Measurements from ENCODE around the gene TMEM107. TPM values are rescaled to one million over a fixed set of nuclear protein-coding genes. Genes with fewer than 3 reads are reported as not detected.

The TMEM107 gene
- total RNA-seq, 1 experiment from 2014 or later, result 17.2 TPM

GRCh38 chr17:8160741-8161221, 15.4 kb downstream of the TMEM107 start:
- ChIA-PET POLR2A (interaction anchor here (0.7 kb wide), 1 partner anchor 100 kb away, joined by 6 read pairs; no protein-coding TSS in a partner anchor), CTCF (interaction anchor here (0.6 to 1.4 kb wide), 3 partner anchors 10 to 81 kb away, joined by 3 to 5 read pairs (median 3); no protein-coding TSS in a partner anchor)
- H3K27ac Mint-ChIP-seq, result peak overlapping the region; percentile 57

GRCh38 chr17:8160224-8160577, 16.0 kb downstream of the TMEM107 start:
- H3K27ac Mint-ChIP-seq, result peak overlapping the region; percentile 94
- H3K4me3 Mint-ChIP-seq, result no peak overlapping the region
- ChIA-PET POLR2A (interaction anchor here (0.7 kb wide), 1 partner anchor 100 kb away, joined by 6 read pairs; no protein-coding TSS in a partner anchor), CTCF (interaction anchor here (0.6 to 1.4 kb wide), 3 partner anchors 10 to 81 kb away, joined by 3 to 5 read pairs (median 3); no protein-coding TSS in a partner anchor)
- peaks cover 3% of the 10 kb centered on the region; the same call in 1 of the 2 replicates for H3K27me3 Mint-ChIP-seq (ENCODE audit: low read depth)
- H3K4me1 Mint-ChIP-seq, result peaks cover 42% of the 10 kb centered on the region
- peaks cover 8% of the 10 kb centered on the region for H3K36me3 Mint-ChIP-seq
- DNase-seq (ENCODE audit: low spot score) (no peak), ATAC-seq (no peak)
- no peaks in the 10 kb centered on the region for H3K9me3 Mint-ChIP-seq
- TF ChIP-seq ZBTB43 (CRISPR knock-in tag; IDR thresholded peaks at IDR 0.05), result no peak
- no peak for TF ChIP-seq TEAD1 (CRISPR knock-in tag; IDR thresholded peaks at IDR 0.05)
- TF ChIP-seq NR3C1 (CRISPR knock-in tag; conservative IDR thresholded peaks at IDR 0.05; ENCODE audit: low read depth), result no peak
- no peak for TF ChIP-seq ZNF512 (CRISPR knock-in tag; IDR thresholded peaks at IDR 0.05; ENCODE audit: borderline replicate concordance)
- TF ChIP-seq FOXP4 (CRISPR knock-in tag; IDR thresholded peaks at IDR 0.05), result no peak
- no peak for TF ChIP-seq ELF4 (CRISPR knock-in tag; IDR thresholded peaks at IDR 0.05; ENCODE audit: low read depth)
- no peak for TF ChIP-seq ATF2 (CRISPR knock-in tag; IDR thresholded peaks at IDR 0.05; ENCODE audit: borderline replicate concordance, low read depth)

More at GRCh38 chr17:8160741-8161221, 15.4 kb downstream of the TMEM107 start:
- Mint-ChIP-seq H3K27me3 (ENCODE audit: low read depth) (no peaks in the 10 kb centered on the region), H3K4me3 (peak overlapping the region; percentile 73), H3K4me1 (peaks cover 42% of the 10 kb centered on the region), H3K36me3 (peaks cover 8% of the 10 kb centered on the region), H3K9me3 (no peaks in the 10 kb centered on the region)
- TF ChIP-seq MAX (CRISPR knock-in tag; IDR thresholded peaks at IDR 0.05) (no peak), E2F1 (CRISPR knock-in tag; IDR thresholded peaks at IDR 0.05) (no peak), RELA (CRISPR knock-in tag; IDR thresholded peaks at IDR 0.05; ENCODE audit: borderline replicate concordance) (no peak), USF2 (CRISPR knock-in tag; IDR thresholded peaks at IDR 0.05) (no peak), CTCF (IDR thresholded peaks at IDR 0.05) (no peak), ZNF671 (CRISPR knock-in tag; IDR thresholded peaks at IDR 0.05) (no peak), TP53 (CRISPR knock-in tag; IDR thresholded peaks at IDR 0.05) (no peak), FOXP4 (CRISPR knock-in tag; IDR thresholded peaks at IDR 0.05) (no peak)
- no peak for DNase-seq (ENCODE audit: low spot score)
- ATAC-seq, result no peak

Measured in WTC11 (cell line).